Measurements from ENCODE around the gene PEX26. TPM values are rescaled to one million over a fixed set of nuclear protein-coding genes. Genes with fewer than 3 reads are reported as not detected.

Gene PEX26
- total RNA-seq, 2 experiments from 2014 or later: 35.5 to 35.9 TPM

DNA sequence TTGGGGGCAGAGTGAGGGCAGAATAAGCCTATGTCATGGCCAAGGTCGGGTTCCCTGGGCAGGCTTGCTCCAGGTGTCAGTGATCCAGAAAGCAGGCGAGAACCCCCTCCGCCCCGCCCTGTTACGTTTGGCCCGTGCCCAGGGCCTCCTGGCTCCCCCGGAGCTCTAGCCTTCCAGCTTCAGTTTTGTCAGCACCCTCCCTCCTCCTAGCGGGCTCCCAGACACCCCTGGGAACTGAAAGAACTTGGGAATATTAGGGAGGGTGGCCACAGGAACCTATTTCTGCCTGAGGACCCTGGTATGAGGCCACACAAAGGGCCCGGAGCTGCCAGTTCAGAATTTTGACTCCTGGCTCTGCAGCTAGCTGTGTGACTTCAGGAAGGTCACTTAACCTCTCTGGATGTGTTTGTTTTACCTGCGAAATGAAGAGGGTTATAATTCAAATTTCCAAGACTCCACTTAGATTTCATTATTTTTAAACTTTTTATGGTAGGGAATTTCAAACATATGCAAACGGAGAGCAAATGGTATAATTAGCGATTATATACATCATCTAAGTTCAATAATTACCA, 34.1 kb downstream of the PEX26 start:
- H3K4me1 Mint-ChIP-seq: peaks cover 24% of the 10 kb centered on the region
- peaks cover 4% of the 10 kb centered on the region for H3K9me3 Mint-ChIP-seq
- H3K4me3 Mint-ChIP-seq: no peak overlapping the region
- no peak for DNase-seq
- H3K27me3 Mint-ChIP-seq: peaks cover 38% of the 10 kb centered on the region
- peaks cover 10% of the 10 kb centered on the region for H3K36me3 Mint-ChIP-seq (ENCODE audit: low read depth)
- ChIA-PET CTCF (no interaction called here), POLR2A (interaction anchor here (1.1 kb wide), 1 partner anchor 38 kb away, joined by 3 read pairs; the partner anchor contains the start of gene USP18)
- H3K27ac Mint-ChIP-seq: no peak overlapping the region

DNA sequence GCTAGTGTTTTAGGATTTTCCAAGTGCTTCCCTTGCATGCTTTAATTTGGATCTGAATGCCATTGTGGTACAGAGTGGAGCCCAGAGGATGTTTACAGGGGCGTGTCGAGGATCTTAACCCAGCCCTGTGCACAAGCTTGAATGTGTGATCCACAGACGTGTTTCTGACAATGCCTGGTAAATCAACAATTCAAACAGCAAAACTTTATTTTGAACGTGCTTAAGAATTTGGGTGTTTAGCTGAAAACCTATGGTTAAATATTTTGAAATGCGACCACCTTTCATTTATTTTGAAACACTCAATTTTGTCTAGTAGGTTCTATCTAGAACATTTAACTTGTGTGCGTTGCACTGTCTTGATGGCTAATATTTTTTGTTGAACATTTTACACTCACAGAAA, 34.6 kb downstream of the PEX26 start:
- Mint-ChIP-seq H3K27me3 (peaks cover 35% of the 10 kb centered on the region), H3K9me3 (no peaks in the 10 kb centered on the region), H3K27ac (no peak overlapping the region)

DNA sequence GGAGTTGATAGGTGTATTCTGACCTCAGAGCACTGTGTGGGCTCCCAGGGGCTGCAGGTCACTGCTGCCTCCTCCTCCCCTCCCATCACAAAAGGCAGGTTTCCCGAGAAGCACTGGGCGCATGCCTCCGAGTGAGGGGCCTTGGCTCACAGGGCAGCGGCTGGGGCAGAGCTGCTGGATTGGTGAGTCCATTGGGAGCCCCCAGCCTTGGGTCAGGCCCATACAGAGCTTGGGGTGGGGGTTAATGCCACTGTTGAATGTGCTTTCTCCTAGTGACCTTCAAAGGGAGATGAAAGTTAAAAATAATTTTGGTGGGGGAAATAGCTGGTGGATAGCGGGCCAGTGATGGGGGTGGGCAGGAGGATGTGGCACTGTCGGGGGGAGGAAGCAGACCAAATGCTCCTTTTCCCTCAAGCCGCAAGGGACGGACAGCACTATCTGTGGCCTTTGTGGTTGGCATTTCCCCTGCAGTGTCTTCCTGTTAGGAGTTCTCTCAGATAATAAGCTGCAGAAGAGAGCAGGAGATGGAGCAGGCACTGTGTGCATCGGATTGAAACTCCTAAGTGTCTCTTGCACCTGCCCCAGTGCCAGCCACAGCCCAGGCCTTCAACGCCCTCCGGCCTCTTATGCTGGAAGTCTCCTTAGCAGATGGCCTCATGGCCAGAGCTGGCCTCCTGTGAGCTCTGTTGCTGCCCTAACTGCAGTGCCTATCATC, 36.0 kb downstream of the PEX26 start:
- Mint-ChIP-seq H3K36me3 (ENCODE audit: low read depth) (no peaks in the 10 kb centered on the region), H3K4me1 (peaks cover 24% of the 10 kb centered on the region), H3K27me3 (peaks cover 29% of the 10 kb centered on the region), H3K4me3 (no peak overlapping the region), H3K27ac (no peak overlapping the region), H3K9me3 (no peaks in the 10 kb centered on the region)
- no peak for DNase-seq
- ChIA-PET POLR2A (no interaction called here), CTCF (no interaction called here)

More for the DNA sequence above, 34.6 kb downstream of the PEX26 start:
- CTCF ChIA-PET: no interaction called here
- Mint-ChIP-seq H3K4me3 (no peak overlapping the region), H3K4me1 (peaks cover 24% of the 10 kb centered on the region), H3K36me3 (ENCODE audit: low read depth) (peaks cover 7% of the 10 kb centered on the region)
- POLR2A ChIA-PET: interaction anchor here (1.1 kb wide), 1 partner anchor 37 kb away, joined by 3 read pairs; the partner anchor contains the start of gene USP18
- DNase-seq: no peak

DNA sequence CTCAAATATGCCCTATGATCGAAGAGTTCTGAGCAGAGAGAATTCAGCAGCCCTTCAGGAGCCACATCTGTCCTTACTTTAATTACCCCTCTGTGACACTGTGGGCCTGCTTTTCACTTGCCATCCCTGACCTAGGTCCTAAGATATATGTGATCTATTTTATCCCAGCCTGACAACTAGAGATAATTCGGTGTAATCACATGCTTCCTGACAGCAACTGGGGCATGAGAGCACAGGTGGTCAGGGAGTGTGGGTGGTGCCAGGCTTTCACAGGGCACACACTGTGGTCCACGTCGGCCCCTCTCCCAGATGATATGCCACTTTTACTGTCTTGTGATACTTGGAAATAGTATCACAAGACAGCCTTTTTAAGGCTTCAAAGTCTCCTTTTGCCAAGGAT, 36.7 kb downstream of the PEX26 start:
- H3K27ac Mint-ChIP-seq: no peak overlapping the region
- no peak overlapping the region for H3K4me3 Mint-ChIP-seq
- H3K27me3 Mint-ChIP-seq: peaks cover 26% of the 10 kb centered on the region
- peaks cover 24% of the 10 kb centered on the region for H3K4me1 Mint-ChIP-seq
- no peak for DNase-seq
- no peaks in the 10 kb centered on the region for H3K36me3 Mint-ChIP-seq (ENCODE audit: low read depth)
- no peaks in the 10 kb centered on the region for H3K9me3 Mint-ChIP-seq
- ChIA-PET CTCF (no interaction called here), POLR2A (no interaction called here)

DNA sequence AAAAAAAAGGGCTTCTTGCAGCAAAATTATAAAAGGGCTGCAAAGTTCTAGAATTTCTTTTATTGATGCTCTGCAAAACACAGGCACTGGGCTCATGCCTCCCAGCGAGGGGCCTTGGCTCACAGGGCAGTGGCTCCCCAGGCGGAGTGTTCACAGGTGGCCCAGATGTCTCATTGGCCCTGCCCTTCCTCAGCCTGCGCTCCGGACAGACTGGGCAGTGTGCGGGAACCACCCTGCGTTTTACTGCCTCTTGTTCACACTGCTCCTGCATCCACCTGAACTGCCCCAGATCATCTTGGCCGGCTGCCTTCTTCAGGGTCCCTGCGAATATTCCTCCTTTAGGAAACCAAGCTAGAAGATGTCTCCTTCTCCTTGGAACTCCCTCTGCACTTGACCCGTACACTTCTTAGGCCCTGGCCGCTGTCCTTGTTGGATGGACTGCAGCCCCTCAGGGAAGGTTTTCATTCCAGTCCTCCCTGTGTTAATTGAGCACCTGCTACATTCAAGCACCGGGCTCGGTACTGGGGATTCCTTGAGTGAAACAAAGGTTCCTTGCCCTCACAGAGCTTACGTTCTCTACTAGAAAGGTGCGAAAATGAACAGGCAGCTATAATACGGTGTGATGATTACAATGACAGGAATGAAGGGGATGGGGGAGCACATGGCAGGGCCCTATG, 37.3 kb downstream of the PEX26 start:
- peaks cover 20% of the 10 kb centered on the region for H3K27me3 Mint-ChIP-seq
- no peak overlapping the region for H3K27ac Mint-ChIP-seq
- no peaks in the 10 kb centered on the region for H3K9me3 Mint-ChIP-seq
- no peak overlapping the region for H3K4me3 Mint-ChIP-seq
- CTCF ChIA-PET: no interaction called here
- no peak for DNase-seq
- POLR2A ChIA-PET: interaction anchor here (0.6 kb wide), 1 partner anchor 23 kb away, joined by 3 read pairs; no protein-coding TSS in a partner anchor
- peaks cover 20% of the 10 kb centered on the region for H3K4me1 Mint-ChIP-seq
- no peaks in the 10 kb centered on the region for H3K36me3 Mint-ChIP-seq (ENCODE audit: low read depth)

DNA sequence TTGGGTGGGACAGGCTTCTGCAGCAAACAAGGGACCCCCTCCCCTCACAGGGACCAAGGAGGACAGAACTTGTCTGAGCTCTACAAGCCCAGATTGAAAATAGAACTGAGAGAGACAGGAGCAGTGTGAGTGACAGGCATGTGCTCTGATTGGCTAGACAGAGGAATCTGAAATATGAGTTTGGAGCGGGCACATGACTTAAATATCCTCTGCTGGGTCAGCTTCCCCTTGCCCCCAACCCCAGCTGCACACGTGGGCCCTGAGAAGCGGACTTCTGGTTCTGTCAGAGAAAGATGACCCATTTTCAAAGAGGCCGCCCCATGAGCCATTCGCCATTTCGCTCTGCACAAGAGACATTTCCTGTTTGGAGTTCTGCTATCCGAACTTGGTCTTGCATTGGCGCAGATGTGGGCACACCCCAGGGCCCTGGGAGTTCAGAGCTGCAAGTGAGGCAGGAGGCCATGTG, 38.1 kb downstream of the PEX26 start:
- ChIA-PET CTCF (no interaction called here), POLR2A (interaction anchor here (0.6 kb wide), 1 partner anchor 24 kb away, joined by 3 read pairs; no protein-coding TSS in a partner anchor)
- peaks cover 14% of the 10 kb centered on the region for H3K27me3 Mint-ChIP-seq
- no peak overlapping the region for H3K27ac Mint-ChIP-seq
- no peak for DNase-seq
- no peak overlapping the region for H3K4me3 Mint-ChIP-seq
- peaks cover 18% of the 10 kb centered on the region for H3K4me1 Mint-ChIP-seq
- no peaks in the 10 kb centered on the region for H3K9me3 Mint-ChIP-seq
- H3K36me3 Mint-ChIP-seq (ENCODE audit: low read depth): no peaks in the 10 kb centered on the region

DNA sequence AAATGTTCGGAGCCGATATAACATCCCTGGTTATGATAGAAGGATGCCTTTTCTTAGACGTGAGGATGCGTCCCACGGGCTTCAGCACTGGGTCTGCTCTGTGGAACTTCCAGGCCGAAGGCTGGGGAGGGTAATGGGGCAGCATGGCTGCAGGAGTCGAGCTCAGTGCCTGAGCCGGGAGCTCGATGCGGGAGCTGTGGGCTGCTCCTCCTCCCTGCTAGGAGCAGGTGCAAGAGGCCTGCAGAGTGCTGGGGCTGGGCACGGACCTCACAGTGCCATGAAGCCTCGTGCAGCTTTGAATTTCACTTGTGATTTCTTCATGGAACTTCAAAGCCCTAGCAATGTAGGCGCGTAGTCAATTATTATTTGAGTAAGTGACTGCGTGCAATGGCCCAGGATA, 38.8 kb downstream of the PEX26 start:
- Mint-ChIP-seq H3K36me3 (ENCODE audit: low read depth) (no peaks in the 10 kb centered on the region), H3K4me3 (no peak overlapping the region), H3K27me3 (peaks cover 10% of the 10 kb centered on the region), H3K27ac (no peak overlapping the region), H3K4me1 (peaks cover 16% of the 10 kb centered on the region), H3K9me3 (no peaks in the 10 kb centered on the region)
- ChIA-PET CTCF (no interaction called here), POLR2A (no interaction called here)
- no peak for DNase-seq

DNA sequence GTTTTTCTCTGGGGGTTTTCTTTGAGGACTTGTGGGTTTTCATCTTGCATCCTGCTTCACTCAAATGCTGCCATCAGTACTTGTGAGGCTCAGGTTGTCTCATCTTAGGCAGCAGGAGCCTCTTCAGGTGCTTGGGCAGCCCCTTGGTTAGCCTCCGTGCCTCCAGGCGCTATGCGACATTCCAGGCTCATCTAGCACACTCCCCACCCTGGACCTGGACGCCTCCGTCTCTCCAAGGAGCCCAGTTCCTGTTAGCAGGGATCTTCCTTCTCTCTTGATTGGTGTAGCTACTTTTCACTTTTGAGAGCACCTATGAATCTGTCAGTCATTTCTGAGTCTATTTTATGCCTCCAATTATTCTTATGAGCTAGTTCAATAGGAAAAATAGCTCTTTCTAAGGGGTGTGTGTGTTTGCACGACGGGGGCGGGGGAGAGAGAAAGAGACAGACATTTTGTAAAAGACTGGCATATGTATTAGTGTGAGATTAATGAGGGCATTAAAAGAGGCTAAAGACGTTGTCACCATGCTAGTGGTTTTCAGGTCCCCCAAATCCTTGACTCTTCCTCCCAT, 40.6 kb downstream of the PEX26 start:
- Mint-ChIP-seq H3K4me1 (peaks cover 16% of the 10 kb centered on the region), H3K27ac (no peak overlapping the region), H3K9me3 (no peaks in the 10 kb centered on the region), H3K4me3 (no peak overlapping the region), H3K27me3 (no peaks in the 10 kb centered on the region), H3K36me3 (ENCODE audit: low read depth) (no peaks in the 10 kb centered on the region)
- no peak for DNase-seq
- POLR2A ChIA-PET: no interaction called here
- CTCF ChIA-PET: no interaction called here

DNA sequence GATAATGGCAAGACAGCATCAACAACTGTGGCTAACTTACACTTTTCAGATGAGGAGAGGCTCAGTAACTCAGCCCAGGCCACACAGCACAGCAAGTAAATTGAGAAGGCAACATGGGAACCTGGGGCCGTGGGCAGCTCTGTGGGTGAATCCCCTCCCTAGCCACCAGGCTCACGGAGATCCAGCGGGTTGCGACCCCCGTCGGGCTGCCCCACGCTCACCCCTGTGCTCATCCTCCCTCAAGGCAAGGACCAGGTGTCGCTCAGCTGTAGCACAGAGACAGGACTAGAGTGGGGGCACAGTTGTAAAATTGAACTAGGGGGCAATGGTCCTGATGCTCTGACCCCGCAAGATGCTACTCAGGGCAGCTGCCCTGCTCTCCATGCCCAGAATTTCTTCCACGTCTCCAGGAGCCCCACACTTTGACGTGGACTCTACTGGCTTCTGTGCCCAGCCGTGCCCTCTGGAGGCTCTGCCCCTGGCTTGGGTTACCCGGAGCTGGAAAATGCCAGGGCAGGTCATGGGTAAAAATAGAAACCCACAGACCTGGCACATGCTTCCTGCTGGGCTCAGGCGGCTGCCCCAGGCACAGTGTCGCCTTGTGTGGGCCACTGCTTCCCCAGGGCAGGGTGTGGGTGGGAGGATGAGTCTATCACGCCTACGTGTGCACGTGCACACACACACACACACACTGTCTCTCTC, 41.8 kb downstream of the PEX26 start:
- no peaks in the 10 kb centered on the region for H3K9me3 Mint-ChIP-seq
- H3K4me1 Mint-ChIP-seq: peaks cover 5% of the 10 kb centered on the region
- no peak overlapping the region for H3K4me3 Mint-ChIP-seq
- no peaks in the 10 kb centered on the region for H3K27me3 Mint-ChIP-seq
- DNase-seq: no peak
- CTCF ChIA-PET: no interaction called here
- H3K27ac Mint-ChIP-seq: no peak overlapping the region
- no peaks in the 10 kb centered on the region for H3K36me3 Mint-ChIP-seq (ENCODE audit: low read depth)
- POLR2A ChIA-PET: no interaction called here

DNA sequence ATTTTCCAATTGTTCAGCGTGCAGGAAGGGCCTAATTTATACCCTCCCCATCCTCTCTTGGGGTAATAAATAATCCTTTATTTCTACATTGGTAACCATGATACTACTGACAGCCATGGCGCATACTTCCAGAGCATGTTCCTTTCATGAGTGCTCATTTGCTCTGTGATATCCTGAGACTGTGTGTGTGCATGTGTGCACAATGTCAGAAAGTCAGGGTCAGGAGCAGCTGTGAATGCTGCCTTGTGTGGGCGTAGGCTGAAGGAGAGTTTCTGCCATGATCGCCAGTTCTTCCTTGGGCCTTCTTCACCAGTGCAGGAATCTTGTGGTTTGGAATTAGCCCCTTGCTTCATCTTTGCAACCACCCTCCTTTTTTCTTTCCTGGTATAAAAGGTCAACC, 43.1 kb downstream of the PEX26 start:
- ChIA-PET CTCF (no interaction called here), POLR2A (no interaction called here)
- H3K4me1 Mint-ChIP-seq: peaks cover 5% of the 10 kb centered on the region
- no peak for DNase-seq
- no peak overlapping the region for H3K4me3 Mint-ChIP-seq
- H3K27ac Mint-ChIP-seq: no peak overlapping the region
- no peaks in the 10 kb centered on the region for H3K9me3 Mint-ChIP-seq
- H3K36me3 Mint-ChIP-seq (ENCODE audit: low read depth): no peaks in the 10 kb centered on the region
- H3K27me3 Mint-ChIP-seq: no peaks in the 10 kb centered on the region

DNA sequence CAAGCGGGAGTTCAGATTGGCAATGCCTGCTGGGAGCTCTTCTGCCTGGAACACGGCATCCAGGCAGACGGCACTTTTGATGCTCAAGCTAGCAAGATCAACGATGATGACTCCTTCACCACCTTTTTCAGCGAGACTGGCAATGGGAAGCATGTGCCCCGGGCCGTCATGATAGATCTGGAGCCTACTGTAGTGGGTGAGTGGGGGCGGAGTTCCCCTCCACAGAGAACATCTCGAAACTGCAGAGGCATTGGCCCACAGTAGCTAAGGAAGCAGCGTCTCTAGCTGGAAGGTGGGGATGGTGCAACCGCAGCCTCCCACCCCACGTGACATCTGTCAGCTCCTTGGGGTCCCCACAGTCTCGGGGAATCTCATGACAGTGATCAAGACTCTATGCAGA, 43.7 kb downstream of the PEX26 start:
- Mint-ChIP-seq H3K9me3 (no peaks in the 10 kb centered on the region), H3K27ac (no peak overlapping the region), H3K36me3 (ENCODE audit: low read depth) (no peaks in the 10 kb centered on the region), H3K4me1 (peaks cover 5% of the 10 kb centered on the region), H3K4me3 (no peak overlapping the region), H3K27me3 (no peaks in the 10 kb centered on the region)
- ChIA-PET CTCF (no interaction called here), POLR2A (no interaction called here)
- DNase-seq: no peak

DNA sequence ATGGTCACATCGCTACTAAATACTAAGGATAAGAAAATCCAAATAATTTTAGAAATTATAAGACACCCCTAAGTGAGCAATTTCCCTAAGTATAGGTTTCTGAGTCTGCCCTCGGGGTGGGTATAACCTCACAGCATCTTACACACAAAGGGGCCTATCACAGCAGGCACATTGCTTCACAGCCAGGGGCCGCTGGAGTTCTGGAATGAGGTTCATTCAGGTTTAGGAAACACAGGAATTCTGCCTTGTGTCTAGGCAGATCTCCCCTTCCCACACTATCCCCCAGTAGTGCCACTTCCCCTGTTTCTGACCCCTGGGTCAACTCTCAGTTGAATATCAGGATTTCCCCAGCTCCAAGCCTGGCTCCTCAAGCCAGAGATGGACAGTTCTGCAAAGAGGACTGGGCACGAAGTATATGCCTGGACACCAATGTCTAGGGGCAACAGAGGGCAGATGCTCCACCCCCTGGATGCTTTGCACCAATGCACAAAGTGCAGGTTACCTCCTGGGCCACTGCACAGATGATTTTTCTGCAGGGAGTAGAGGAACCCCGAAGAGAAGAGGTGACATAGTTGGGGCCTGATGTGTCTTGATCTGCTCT, 44.3 kb downstream of the PEX26 start:
- H3K4me3 Mint-ChIP-seq: no peak overlapping the region
- H3K27me3 Mint-ChIP-seq: no peaks in the 10 kb centered on the region
- no peak for DNase-seq
- ChIA-PET CTCF (no interaction called here), POLR2A (no interaction called here)
- H3K9me3 Mint-ChIP-seq: no peaks in the 10 kb centered on the region
- no peaks in the 10 kb centered on the region for H3K36me3 Mint-ChIP-seq (ENCODE audit: low read depth)
- peaks cover 5% of the 10 kb centered on the region for H3K4me1 Mint-ChIP-seq
- no peak overlapping the region for H3K27ac Mint-ChIP-seq
